ENCODE results near the gene LMF2.

DNA sequence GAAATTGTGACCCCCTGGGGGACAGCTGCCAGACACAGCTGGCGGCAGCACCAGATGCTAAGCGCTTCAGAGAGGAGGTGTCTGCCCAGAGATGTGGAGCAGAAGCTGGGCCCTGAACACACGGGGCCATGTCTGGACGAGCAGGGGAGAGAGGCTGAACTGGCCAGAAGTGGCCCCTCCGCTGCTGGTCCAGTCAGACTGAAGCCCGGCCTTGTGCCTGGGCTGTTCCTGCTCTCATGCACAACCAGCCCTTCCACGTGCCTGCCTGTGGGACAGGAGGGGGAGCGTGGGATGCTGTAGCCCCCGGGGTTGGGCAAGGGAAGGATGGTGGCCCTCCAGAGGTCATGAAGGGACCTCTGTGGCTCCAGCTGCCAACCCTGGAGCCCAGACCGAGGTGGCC is 24.4 kb downstream of the LMF2 start:
- no peak for TF ChIP-seq ZNF501 (tag by site-specific recombination; IDR thresholded peaks at IDR 0.05)
- no peak for TF ChIP-seq ZNF558 (tag by site-specific recombination; IDR thresholded peaks at IDR 0.05)
- TF ChIP-seq ZNF529 (tag by site-specific recombination; IDR thresholded peaks at IDR 0.05; ENCODE audit: insufficient replicate concordance), result no peak
- TF ChIP-seq ZBTB1 (tag by site-specific recombination; IDR thresholded peaks at IDR 0.05), result no peak
- no peak for TF ChIP-seq KLF9 (tag by site-specific recombination; IDR thresholded peaks at IDR 0.05; ENCODE audit: low read depth)
- TF ChIP-seq YY1 (tag by site-specific recombination; IDR thresholded peaks at IDR 0.05), result no peak
- TF ChIP-seq ZNF184 (tag by site-specific recombination; IDR thresholded peaks at IDR 0.05), result no peak
- TF ChIP-seq ZFP37 (tag by site-specific recombination; IDR thresholded peaks at IDR 0.05), result no peak
